Loucy (cell line): ENCODE results near the gene SCRN1.
"Not testable (repeated sequence)": the region's sequence is repeated elsewhere in the genome, so short reads cannot be mapped to it uniquely, and the experiment has no call there.

Experiments used
- H2AFZ ChIP-seq: fragments of 200-600 bp; sonication (generic); 2 replicates; pipeline ENCODE4 v1.6.0; 2016; ENCODE audit warnings: antibody characterized with exemption, mild to moderate bottlenecking, low read length, moderate library complexity
- H3F3A ChIP-seq: fragments of 200-600 bp; 2 replicates; pipeline ENCODE4 v1.6.0; 2016; ENCODE audit warnings: antibody characterized with exemption, low read depth, mild to moderate bottlenecking
- H3K27me3 ChIP-seq: fragments of 200-600 bp; sonication (generic); 2 replicates; pipeline ENCODE4 v1.6.1; 2014; ENCODE audit warnings: low read length, mild to moderate bottlenecking; ENCODE audit not compliant: insufficient read depth, poor library complexity, severe bottlenecking
- H3K36me3 ChIP-seq: fragments of 200-600 bp; sonication (generic); 2 replicates; pipeline ENCODE4 v1.6.1; 2016; ENCODE audit warnings: low read length; ENCODE audit not compliant: insufficient read depth
- H3K4me1 ChIP-seq: fragments of 200-600 bp; sonication (generic); 2 replicates; pipeline ENCODE4 v1.5.1; 2014; ENCODE audit warnings: low read length, mild to moderate bottlenecking; ENCODE audit not compliant: insufficient read depth, poor library complexity, severe bottlenecking
- H3K4me2 ChIP-seq: fragments of 200-600 bp; sonication (generic); 2 replicates; pipeline ENCODE4 v1.6.0; 2014; ENCODE audit warnings: antibody characterized with exemption, low read length, low read depth, mild to moderate bottlenecking; ENCODE audit not compliant: poor library complexity, severe bottlenecking
- H3K4me3 ChIP-seq: fragments of 200-600 bp; sonication (generic); 2 replicates; pipeline ENCODE4 v1.5.1; 2014; ENCODE audit warnings: low read length, mild to moderate bottlenecking, mixed read lengths; ENCODE audit not compliant: poor library complexity, severe bottlenecking
- H3K79me2 ChIP-seq: fragments of 200-600 bp; sonication (generic); 2 replicates; pipeline ENCODE4 v1.6.1; 2014; ENCODE audit warnings: low read length; ENCODE audit not compliant: insufficient read depth
- H3K9ac ChIP-seq: fragments of 200-600 bp; sonication (generic); 2 replicates; pipeline ENCODE4 v1.6.0; 2014; ENCODE audit warnings: mild to moderate bottlenecking, low read depth, low read length, moderate library complexity; ENCODE audit not compliant: poor library complexity, severe bottlenecking
- H3K9me2 ChIP-seq: fragments of 200-600 bp; sonication (generic); replicated peaks from 2 replicates; pipeline ENCODE4 v1.6.1; 2016; ENCODE audit warnings: low read depth, low read length, mixed read lengths
- H3K9me3 ChIP-seq: fragments of 200-600 bp; sonication (generic); 2 replicates; pipeline ENCODE4 v1.6.1; 2014; ENCODE audit warnings: mild to moderate bottlenecking, antibody characterized with exemption, low read length, low read depth; ENCODE audit not compliant: insufficient read depth
- H4K20me1 ChIP-seq: fragments of 200-600 bp; sonication (generic); 2 replicates; pipeline ENCODE4 v1.6.0; 2014; ENCODE audit warnings: antibody characterized with exemption, low read length, mild to moderate bottlenecking; ENCODE audit not compliant: insufficient read depth, poor library complexity, severe bottlenecking
- CTCF ChIP-seq: fragments of 200-600 bp; sonication (generic); conservative IDR thresholded peaks from 2 replicates; pipeline ENCODE4 v1.5.1; 2014; ENCODE audit warnings: mild to moderate bottlenecking, antibody characterized with exemption, low read length
- EZH2phosphoT487 ChIP-seq: fragments of 200-600 bp; IDR thresholded peaks from 2 replicates; pipeline ENCODE4 v1.6.1; 2018; ENCODE audit warnings: antibody characterized with exemption, mild to moderate bottlenecking, moderate library complexity, borderline replicate concordance

Gene SCRN1

GRCh38 chr7:29962035-29962434, 27.6 kb downstream of the SCRN1 start:
- Histone ChIP-seq H2AFZ (no peak overlapping the region), H3K36me3 (no peaks in the 10 kb centered on the region), H3F3A (no peaks in the 10 kb centered on the region), H3K9me3 (no peaks in the 10 kb centered on the region), H3K9me2 (no peaks in the 10 kb centered on the region), H3K79me2 (no peaks in the 10 kb centered on the region), H3K27me3 (no peaks in the 10 kb centered on the region), H4K20me1 (no peaks in the 10 kb centered on the region), H3K9ac (no peak overlapping the region), H3K4me2 (no peak overlapping the region), H3K4me3 (no peak overlapping the region), H3K4me1 (no peaks in the 10 kb centered on the region)
- no peak for TF ChIP-seq EZH2phosphoT487

GRCh38 chr7:29961611-29962010, 28.0 kb downstream of the SCRN1 start:
- not testable (repeated sequence) for H2AFZ ChIP-seq, H3K9me2 ChIP-seq, H4K20me1 ChIP-seq, H3K4me1 ChIP-seq, H3F3A ChIP-seq, H3K27me3 ChIP-seq, H3K9ac ChIP-seq, H3K4me2 ChIP-seq, H3K9me3 ChIP-seq, H3K36me3 ChIP-seq, H3K4me3 ChIP-seq, H3K79me2 ChIP-seq

DNA sequence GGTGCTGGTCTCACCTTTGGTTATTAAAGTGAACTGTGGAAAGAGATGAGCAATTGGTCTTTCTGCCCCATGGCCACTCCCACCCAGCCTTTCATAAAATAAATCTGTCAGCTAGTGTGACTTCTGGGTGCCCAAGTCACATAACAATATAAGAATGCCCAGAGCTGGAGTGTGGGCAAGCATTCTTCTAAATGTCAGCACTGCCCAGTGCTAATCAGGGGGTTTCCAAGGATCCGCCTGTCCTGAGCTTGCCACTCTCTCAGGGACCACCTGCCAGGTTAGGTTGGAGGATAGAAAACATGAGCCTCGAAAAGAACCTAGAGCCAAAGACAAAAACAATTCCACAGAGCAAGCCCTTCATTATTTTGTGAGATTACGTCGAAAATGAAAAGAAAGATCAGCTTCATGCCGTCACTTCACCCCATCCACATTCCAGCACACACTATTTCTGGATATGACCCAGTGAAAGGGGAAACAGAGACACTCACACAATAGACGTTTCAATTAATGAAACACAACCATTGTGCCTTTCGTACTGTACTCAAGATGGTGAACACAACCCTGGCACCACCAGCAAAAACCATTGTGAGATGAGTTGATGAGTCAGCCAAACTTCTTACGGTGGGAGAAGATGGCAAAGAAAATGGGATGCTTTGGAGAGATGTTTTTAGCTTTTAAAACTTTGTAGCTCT, 30.8 kb downstream of the SCRN1 start:
- Histone ChIP-seq H3K79me2 (no peaks in the 10 kb centered on the region), H3K36me3 (no peaks in the 10 kb centered on the region), H3K4me3 (no peak overlapping the region), H2AFZ (no peak overlapping the region), H3K27me3 (no peaks in the 10 kb centered on the region), H3F3A (no peaks in the 10 kb centered on the region), H3K9ac (no peak overlapping the region), H3K9me3 (no peaks in the 10 kb centered on the region), H3K4me2 (no peak overlapping the region), H4K20me1 (no peaks in the 10 kb centered on the region), H3K4me1 (peaks cover 15% of the 10 kb centered on the region), H3K9me2 (no peaks in the 10 kb centered on the region)
- TF ChIP-seq CTCF (no peak), EZH2phosphoT487 (no peak)

- Histone ChIP-seq H3K4me1 (peaks cover 15% of the 10 kb centered on the region), H3K36me3 (no peaks in the 10 kb centered on the region), H3F3A (no peaks in the 10 kb centered on the region), H3K4me3 (no peak overlapping the region), H3K27me3 (no peaks in the 10 kb centered on the region), H3K79me2 (no peaks in the 10 kb centered on the region), H2AFZ (no peak overlapping the region), H3K9me3 (no peaks in the 10 kb centered on the region), H3K9ac (no peak overlapping the region), H3K4me2 (no peak overlapping the region), H4K20me1 (no peaks in the 10 kb centered on the region), H3K9me2 (no peaks in the 10 kb centered on the region)
- no peak for TF ChIP-seq EZH2phosphoT487
- TF ChIP-seq CTCF, result no peak
These were observed 31.9 kb downstream of the SCRN1 start for GRCh38 chr7:29957521-29958310.
